ENCODE measurements around the gene SLAMF6. TPM values are rescaled to one million over a fixed set of nuclear protein-coding genes. Genes with fewer than 3 reads are reported as not detected.

Gene SLAMF6
- total RNA-seq, 2 experiments from 2014 or later = 42.8 to 43.9 TPM

DNA sequence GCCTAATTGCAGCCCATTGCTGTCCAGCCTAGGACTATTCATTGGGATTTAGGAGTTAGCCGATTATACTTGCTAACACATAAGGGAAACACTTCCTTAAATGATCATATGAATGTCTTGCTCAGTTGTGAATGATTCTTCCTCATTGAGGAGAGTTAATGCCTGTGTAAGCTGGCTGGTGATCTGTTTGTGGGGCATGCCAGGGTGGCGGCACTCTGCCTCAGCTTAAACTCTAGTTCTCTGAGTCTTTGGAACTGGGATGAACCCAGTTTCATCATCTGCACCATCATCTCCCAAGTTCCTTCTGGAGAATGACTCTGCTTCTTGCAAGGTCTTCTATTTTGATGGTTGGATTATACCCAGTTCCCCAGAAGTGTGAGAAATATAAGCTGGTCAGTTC, 23.9 kb upstream of the SLAMF6 start:
- DNase-seq = no peak
- intact Hi-C loops (cut with micrococcal nuclease) = no loop called here
- Mint-ChIP-seq H3K4me1 (ENCODE audit: low read depth) (peaks cover 41% of the 10 kb centered on the region), H3K4me3 (no peak overlapping the region), H3K27me3 (no peaks in the 10 kb centered on the region), H3K36me3 (ENCODE audit: low read depth) (peaks cover 36% of the 10 kb centered on the region), H3K9me3 (no peaks in the 10 kb centered on the region), H3K27ac (no peak overlapping the region)
- ChIA-PET POLR2A (interaction anchor here (1.1 kb wide), 2 partner anchors 64 to 130 kb away, joined by 3 to 4 read pairs; no protein-coding TSS in a partner anchor), CTCF (interaction anchor here (1.2 to 14.7 kb wide), 3 partner anchors 9 to 62 kb away, joined by 3 to 191 read pairs (median 100); no protein-coding TSS in a partner anchor)
- TF ChIP-seq CTCF (IDR thresholded peaks at IDR 0.05) = no peak
- no peak for ATAC-seq

DNA sequence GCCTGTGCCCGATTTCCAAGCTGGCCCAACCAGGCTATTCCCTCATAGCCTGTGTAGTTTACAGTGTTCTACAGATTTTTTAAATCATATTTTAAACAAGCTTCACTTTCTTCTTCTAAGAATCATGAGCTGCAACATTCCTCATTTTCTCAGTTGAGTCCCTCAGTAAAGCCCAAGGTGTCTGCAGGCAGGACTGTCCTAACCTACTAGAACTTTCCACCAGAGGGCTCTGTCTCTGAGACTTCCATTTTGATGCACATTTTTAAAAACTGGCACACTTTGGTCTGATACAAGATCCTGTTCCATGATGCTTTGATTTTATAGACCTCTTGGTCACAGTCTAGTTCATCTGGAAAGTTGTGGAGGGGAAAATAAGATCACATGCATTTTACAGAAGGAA, 21.6 kb upstream of the SLAMF6 start:
- CTCF ChIA-PET = interaction anchor here (0.6 to 14.7 kb wide), 28 partner anchors 8 to 120 kb away, joined by 3 to 191 read pairs (median 4); partner anchors contain the start of gene SLAMF6
- peaks cover 62% of the 10 kb centered on the region for H3K4me1 Mint-ChIP-seq (ENCODE audit: low read depth)
- intact Hi-C loops (cut with micrococcal nuclease) = loop anchor here (2.0 kb wide), 1 partner anchor 62 kb away; no protein-coding TSS in a partner anchor
- no peaks in the 10 kb centered on the region for H3K9me3 Mint-ChIP-seq
- POLR2A ChIA-PET = interaction anchor here (0.6 to 2.2 kb wide), 5 partner anchors 7 to 116 kb away, joined by 3 to 5 read pairs (median 4); no protein-coding TSS in a partner anchor
- peak overlapping the region; percentile 86 for H3K27ac Mint-ChIP-seq
- TF ChIP-seq CTCF (IDR thresholded peaks at IDR 0.05) = peak; percentile 62
- peak; percentile 41 for ATAC-seq
- peaks cover 24% of the 10 kb centered on the region for H3K36me3 Mint-ChIP-seq (ENCODE audit: low read depth)
- DNase-seq = no peak
- no peak overlapping the region for H3K4me3 Mint-ChIP-seq
- no peaks in the 10 kb centered on the region for H3K27me3 Mint-ChIP-seq

- intact Hi-C loops (cut with micrococcal nuclease) = no loop called here
- ChIA-PET CTCF (interaction anchor here (1.2 to 14.7 kb wide), 8 partner anchors 13 to 113 kb away, joined by 3 to 191 read pairs (median 14); no protein-coding TSS in a partner anchor), POLR2A (interaction anchor here (0.5 to 3.0 kb wide), 5 partner anchors 10 to 64 kb away, joined by 3 to 17 read pairs (median 3); partner anchors contain the start of gene SLAMF6)
- Mint-ChIP-seq H3K27ac (peak overlapping the region; percentile 46), H3K27me3 (no peaks in the 10 kb centered on the region), H3K4me3 (no peak overlapping the region), H3K9me3 (peaks cover 3% of the 10 kb centered on the region), H3K36me3 (ENCODE audit: low read depth) (peaks cover 24% of the 10 kb centered on the region), H3K4me1 (ENCODE audit: low read depth) (peaks cover 67% of the 10 kb centered on the region)
- no peak for TF ChIP-seq CTCF (IDR thresholded peaks at IDR 0.05)
- no peak for ATAC-seq
- DNase-seq = no peak
These were observed 19.4 kb upstream of the SLAMF6 start for GRCh38 chr1:160542303-160542945.

DNA sequence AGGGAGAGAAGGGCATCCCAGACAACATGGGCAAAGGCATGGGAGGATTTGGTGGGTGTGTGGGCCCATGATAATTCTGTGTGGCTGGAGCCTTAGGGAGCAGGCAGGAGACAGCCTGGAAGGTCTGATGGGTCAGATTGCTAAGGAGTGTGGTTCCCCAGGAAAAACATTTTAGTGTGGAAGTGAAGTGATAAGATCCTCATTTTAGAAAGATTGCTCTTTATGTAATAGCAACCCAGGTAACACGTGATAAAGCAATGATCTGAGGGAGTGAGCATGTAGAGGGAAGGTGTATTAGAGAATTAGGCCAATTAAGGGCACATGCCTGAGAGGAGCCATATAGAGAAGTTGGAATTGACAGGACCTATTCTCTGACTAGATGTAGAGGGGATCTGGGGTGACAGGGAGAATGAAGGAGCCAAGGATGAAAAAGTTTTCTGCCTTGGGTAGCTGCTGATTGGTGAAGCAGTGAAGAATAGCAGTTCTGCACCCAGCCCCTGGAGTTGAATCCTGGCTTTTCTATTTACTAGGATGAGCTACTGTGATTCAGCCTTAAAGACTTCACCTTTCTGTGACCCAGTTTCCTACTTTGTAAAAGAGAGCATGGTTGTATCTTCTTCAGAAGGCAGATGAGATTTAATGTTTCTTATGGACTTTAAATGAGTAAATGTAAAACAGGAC, 18.7 kb upstream of the SLAMF6 start:
- no peak for TF ChIP-seq CTCF (IDR thresholded peaks at IDR 0.05)
- intact Hi-C loops (cut with micrococcal nuclease) = loop anchor here (2.0 kb wide), 1 partner anchor 19 kb away; no protein-coding TSS in a partner anchor
- Mint-ChIP-seq H3K4me3 (no peak overlapping the region), H3K9me3 (peaks cover 5% of the 10 kb centered on the region), H3K27ac (peak overlapping the region; percentile 46), H3K27me3 (no peaks in the 10 kb centered on the region), H3K36me3 (ENCODE audit: low read depth) (peaks cover 21% of the 10 kb centered on the region), H3K4me1 (ENCODE audit: low read depth) (peaks cover 70% of the 10 kb centered on the region)
- no peak for DNase-seq
- ChIA-PET POLR2A (interaction anchor here (0.5 to 3.0 kb wide), 3 partner anchors 19 to 65 kb away, joined by 3 to 17 read pairs (median 3); partner anchors contain the start of gene SLAMF6), CTCF (interaction anchor here (0.8 to 3.0 kb wide), 10 partner anchors 11 to 133 kb away, joined by 3 to 25 read pairs (median 6); no protein-coding TSS in a partner anchor)
- no peak for ATAC-seq
